Right lung (tissue), 10 donors: ENCODE data around the gene AFAP1L1. TPM values are rescaled to one million over a fixed set of nuclear protein-coding genes. Genes with fewer than 3 reads are reported as not detected.

Experiments
- DNase-seq, 2 donors: peaks; one replicate each; pipeline ENCODE4 v3.0.0-alpha.2; 2013
- long read RNA-seq, 8 donors: transcript quantifications; one replicate each; lab custom pipeline, GENCODE V29; 2026
- polyA plus RNA-seq, 5 donors: library from polyadenylated mRNA; unstranded; fragments of 120-200 nt; gene quantifications; one replicate each; pipeline versions ENCODE4 v1.2.1 to v1.2.3, GENCODE V29; 2013; ENCODE audit warnings: inconsistent platforms in 1 of 5, low replicate concordance in 1 of 5; ENCODE audit not compliant: insufficient read length in 5 of 5, insufficient read depth in 1 of 5

Gene AFAP1L1
- 10 to 100 TPM; 35.7 to 40.9 (median 39.5) TPM for polyA plus RNA-seq
- long read RNA-seq, donor 1, full-length matches to known transcripts: 7 of 14 reads
- long read RNA-seq, donor 1, partial matches to known transcripts: 7 of 14 reads
- long read RNA-seq, donor 1, other reads (novel, unspliced or antisense): 0 of 14 reads
- long read RNA-seq, donor 2, full-length matches to known transcripts: 3 of 3 reads
- long read RNA-seq, donor 2, partial matches to known transcripts: 0 of 3 reads
- long read RNA-seq, donor 2, other reads (novel, unspliced or antisense): 0 of 3 reads
- long read RNA-seq, donor 3, full-length matches to known transcripts: 4 of 4 reads
- long read RNA-seq, donor 3, partial matches to known transcripts: 0 of 4 reads
- long read RNA-seq, donor 3, other reads (novel, unspliced or antisense): 0 of 4 reads
- long read RNA-seq, donor 4, full-length matches to known transcripts: 4 of 14 reads
- long read RNA-seq, donor 4, partial matches to known transcripts: 10 of 14 reads
- long read RNA-seq, donor 4, other reads (novel, unspliced or antisense): 0 of 14 reads
- long read RNA-seq, donor 5, full-length matches to known transcripts: 2 of 15 reads
- long read RNA-seq, donor 5, partial matches to known transcripts: 13 of 15 reads
- long read RNA-seq, donor 5, other reads (novel, unspliced or antisense): 0 of 15 reads
- long read RNA-seq, donor 6, full-length matches to known transcripts: 9 of 9 reads
- long read RNA-seq, donor 6, partial matches to known transcripts: 0 of 9 reads
- long read RNA-seq, donor 6, other reads (novel, unspliced or antisense): 0 of 9 reads
- long read RNA-seq, donor 7, full-length matches to known transcripts: 7 of 13 reads
- long read RNA-seq, donor 7, partial matches to known transcripts: 6 of 13 reads
- long read RNA-seq, donor 7, other reads (novel, unspliced or antisense): 0 of 13 reads
- long read RNA-seq, donor 8, full-length matches to known transcripts: 3 of 3 reads
- long read RNA-seq, donor 8, partial matches to known transcripts: 0 of 3 reads
- long read RNA-seq, donor 8, other reads (novel, unspliced or antisense): 0 of 3 reads

DNA sequence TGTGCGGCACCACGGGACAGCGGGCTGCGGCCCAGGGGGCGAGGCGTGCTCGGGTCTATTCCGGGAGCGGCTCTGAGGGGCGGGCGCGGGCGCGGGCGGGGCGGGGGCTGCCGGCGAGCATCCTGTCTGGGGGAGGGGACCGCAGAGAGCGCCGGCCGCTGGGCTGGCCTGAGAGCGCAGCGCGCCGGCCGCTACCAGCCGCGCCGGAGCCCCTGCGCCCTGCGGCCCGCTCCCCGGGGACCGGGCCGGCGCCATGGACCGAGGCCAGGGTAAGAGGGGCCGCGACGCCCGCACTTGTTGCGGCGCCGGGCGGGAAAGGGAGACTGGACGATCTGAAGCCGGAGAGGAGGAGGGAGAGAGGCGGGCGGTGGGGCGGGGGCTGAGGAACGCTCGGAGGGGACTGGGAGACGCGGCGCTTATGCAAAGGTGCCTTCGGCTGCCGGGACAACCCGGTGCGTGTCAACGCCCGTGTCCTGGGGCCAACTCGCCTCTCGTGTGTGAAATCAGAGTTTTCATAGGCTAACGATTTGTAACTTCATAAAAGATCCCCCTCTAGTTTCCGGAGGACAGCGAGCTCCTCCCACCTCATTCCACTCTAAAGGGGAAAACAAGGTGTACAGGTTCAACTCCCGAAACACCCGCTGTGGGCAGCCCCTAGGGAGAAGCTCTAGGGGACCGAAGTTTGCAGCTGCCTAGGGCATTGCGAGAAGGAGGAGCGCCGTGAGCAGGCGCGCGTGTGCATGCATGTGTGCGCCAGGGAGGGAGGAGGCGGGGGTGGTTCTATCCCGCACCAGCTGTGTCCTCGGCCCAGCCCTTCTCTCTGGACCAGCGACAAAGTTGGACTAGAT is at the start of gene AFAP1L1:
Gene AFAP1L1, plus strand, starts transcription at position 144 of the 848 bp plus-strand sequence. Its CDS starts 110 bp downstream, at position 254.
- peak; percentile 51 to 55 for DNase-seq

GRCh38 chr5:149223081-149223848 is 48.4 kb upstream of the AFAP1L1 start:
- no peak for DNase-seq

GRCh38 chr5:149224282-149224681 is 47.4 kb upstream of the AFAP1L1 start:
- DNase-seq: no peak

DNA sequence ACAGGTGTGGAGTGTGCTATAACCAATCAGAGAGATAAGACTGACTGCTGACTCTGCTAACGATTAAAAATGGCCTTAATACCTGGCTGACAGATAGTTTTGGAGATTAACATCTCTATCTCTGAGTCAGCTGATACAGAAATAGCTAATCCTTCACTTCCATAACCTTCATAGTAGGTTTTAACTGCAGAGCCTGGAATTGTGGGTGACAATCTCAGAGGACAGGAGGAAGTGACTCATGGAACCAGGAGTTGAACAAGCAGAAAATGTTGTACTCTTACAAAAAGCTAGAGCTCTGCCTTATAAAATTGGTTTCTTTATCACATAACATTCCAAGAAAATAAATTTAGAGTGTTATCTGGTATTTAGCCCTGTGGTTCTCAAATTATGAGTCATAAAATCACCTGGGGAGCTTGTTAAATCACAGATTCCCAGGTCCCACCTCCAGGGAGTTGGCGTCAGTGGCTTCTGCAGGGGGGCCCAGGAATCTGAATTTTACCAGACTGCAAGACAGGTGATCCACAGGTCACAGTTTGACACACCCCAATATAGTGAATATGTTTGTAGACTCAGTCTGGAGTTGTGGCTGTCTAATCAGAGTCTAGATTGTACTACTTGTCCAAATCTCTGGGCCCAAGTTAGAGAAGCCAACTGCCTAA is 44.4 kb upstream of the AFAP1L1 start:
- DNase-seq: no peak

DNA sequence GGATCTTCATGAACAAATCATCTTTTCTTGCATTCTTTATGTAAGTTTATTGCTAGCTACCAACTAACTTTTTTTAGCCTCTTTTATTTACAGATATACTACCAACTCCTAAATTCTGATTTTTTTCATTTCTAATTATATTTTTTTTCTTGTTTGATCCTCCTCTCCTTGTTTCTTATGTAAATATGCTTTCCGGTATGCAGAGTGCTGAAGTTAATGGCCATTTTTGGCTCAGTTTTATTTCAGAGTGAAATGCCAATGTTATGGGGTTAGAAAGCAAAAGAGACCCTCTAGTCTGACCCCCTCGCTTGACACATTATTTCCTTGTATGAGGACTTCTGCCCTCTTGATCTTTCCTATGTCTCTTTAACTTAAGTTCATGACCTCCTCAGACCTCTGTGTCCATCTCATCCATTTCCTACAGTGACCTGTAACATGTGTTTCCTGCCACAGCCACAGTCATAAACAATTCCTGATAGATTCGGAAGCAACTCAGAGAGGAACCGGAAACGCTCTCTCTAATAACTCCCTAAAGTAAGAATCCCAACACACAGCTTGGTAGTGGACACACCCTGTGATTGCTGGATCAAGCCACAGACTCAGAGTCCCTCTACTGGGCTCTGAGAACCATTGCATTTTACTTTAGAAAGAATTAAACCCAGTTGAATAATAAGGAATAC is 42.9 kb upstream of the AFAP1L1 start:
- peak; percentile 71 to 78 for DNase-seq

GRCh38 chr5:149229298-149229937 is 42.2 kb upstream of the AFAP1L1 start:
- DNase-seq: no peak

- DNase-seq: no peak
These were observed 35.8 kb upstream of the AFAP1L1 start for GRCh38 chr5:149235841-149236240.

- DNase-seq: no peak
These were observed 34.0 kb upstream of the AFAP1L1 start for GRCh38 chr5:149237662-149238061.

DNA sequence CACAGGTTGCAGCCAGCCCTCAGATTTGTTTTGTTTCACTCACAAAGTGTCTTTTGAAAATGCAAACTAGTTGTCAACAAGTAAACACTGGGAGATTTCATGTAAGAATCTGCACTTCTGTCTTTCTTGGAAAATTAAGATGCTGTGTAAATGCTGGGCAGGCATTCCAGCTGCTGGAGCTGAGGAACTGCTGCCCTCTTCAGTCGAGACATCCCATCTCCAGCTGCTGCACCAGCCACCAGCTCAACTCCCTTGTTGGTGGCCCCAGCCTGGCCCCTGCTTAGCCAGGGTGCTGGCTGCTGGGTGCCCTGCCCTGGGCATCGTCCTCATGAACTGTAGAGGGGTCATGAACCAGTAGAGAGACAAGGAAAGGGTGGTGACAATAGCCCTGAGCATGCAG is 33.1 kb upstream of the AFAP1L1 start:
- DNase-seq: no peak

DNA sequence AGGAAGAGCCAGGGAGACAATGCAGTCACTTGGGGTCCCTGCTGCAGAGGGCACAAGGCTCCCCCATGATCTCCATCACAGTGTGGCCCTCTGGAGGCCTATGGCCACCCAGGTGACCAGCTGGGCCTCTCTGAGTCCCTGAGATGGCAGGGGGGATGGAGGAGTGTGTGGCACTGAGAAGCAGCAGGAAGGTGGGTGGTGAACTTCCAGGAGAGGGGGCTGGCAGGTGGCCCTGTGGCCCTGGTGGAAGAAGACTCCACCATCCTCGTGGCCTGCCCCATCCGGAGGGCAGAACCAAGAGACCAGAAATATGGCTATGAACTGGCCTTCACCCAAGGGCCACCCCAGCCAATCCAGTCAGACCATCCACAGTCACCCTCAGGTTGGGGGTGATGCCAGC is 31.7 kb upstream of the AFAP1L1 start:
- DNase-seq: no peak

GRCh38 chr5:149240354-149240998 is 31.2 kb upstream of the AFAP1L1 start:
- no peak for DNase-seq

DNA sequence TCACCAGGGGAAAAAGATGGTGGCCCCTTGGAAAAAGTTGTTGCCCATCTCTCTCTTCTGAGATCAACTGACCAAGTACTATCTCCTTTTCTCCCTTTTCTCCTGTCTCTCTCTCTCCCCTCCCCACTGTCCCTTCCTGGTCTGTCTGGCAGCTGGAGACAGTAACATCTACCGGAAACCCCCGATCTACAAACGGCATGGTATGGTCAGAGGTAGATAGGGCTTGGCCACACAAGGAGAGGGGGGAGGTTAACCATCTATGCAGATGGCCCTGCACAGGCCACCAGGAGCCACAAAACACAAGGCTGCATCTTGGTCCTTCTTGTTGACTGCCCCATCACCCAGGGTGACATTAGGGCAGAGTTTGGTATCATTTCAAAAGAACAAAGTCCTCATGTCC is 29.3 kb upstream of the AFAP1L1 start:
- no peak for DNase-seq

DNA sequence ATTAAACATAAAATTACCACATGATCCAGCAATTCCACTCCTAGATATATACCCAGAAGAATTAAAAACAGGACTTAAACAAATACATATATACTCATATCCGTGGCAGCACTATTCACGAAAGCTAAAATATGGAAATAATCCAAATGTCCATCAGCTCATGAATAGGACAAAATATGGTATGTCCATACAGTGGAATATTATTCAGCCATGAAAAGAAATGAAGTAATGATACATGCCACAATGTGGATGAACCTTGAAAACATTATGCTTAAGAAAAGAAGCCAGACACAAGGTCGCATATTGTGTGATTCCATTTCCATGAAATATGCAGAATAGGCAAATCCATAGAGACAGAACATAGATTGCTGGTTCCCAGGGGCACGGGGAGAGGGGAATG is 24.8 kb upstream of the AFAP1L1 start:
- DNase-seq: no peak

DNA sequence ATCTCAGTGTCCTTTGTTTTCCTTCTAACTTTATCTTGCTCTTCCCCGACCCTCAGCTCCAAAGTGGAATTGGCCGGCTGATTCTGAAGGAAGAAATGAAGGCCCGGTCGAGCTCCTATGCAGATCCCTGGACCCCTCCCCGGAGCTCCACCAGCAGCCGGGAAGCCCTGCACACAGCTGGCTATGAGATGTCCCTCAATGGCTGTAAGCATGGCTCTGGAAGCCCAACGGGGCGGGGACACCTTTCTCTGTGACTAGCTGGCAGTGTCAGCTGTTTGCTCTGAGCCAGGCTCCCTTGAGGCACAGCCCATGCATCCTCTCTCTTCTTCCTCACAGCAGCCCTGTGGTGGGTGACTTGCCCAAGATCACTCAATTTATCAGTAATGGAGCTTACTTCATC is 23.9 kb upstream of the AFAP1L1 start:
- DNase-seq: no peak

GRCh38 chr5:149251546-149251945 is 20.1 kb upstream of the AFAP1L1 start:
- no peak for DNase-seq

GRCh38 chr5:149254506-149254905 is 17.2 kb upstream of the AFAP1L1 start:
- DNase-seq: no peak

GRCh38 chr5:149256451-149256850 is 15.2 kb upstream of the AFAP1L1 start:
- no peak for DNase-seq

DNA sequence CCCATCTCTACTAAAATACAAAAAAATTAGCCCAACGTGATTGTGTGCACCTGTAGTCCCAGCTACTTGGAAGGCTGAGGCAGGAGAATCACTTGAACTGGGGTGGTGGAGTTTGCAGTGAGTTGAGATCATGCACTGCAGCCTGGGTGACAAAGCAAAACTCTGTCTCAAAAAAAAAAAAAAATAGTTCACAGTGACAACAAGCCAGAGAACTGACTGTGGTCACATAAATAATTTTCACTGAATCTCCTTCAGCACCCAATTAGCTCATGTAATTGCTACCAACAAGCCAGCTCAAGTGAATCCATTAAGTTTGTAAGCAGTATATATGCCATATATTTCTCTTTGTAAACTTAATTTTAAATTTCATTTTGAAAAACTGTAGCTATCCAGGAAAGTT is 14.5 kb upstream of the AFAP1L1 start:
- DNase-seq: no peak
